ENCODE data around the gene WDR47. TPM values are rescaled to one million over a fixed set of nuclear protein-coding genes. Genes with fewer than 3 reads are reported as not detected.
"Not testable (repeated sequence)": the region's sequence is repeated elsewhere in the genome, so short reads cannot be mapped to it uniquely, and the experiment has no call there.

Gene WDR47
- total RNA-seq, 1 experiment from 2014 or later = 3.6 TPM

DNA sequence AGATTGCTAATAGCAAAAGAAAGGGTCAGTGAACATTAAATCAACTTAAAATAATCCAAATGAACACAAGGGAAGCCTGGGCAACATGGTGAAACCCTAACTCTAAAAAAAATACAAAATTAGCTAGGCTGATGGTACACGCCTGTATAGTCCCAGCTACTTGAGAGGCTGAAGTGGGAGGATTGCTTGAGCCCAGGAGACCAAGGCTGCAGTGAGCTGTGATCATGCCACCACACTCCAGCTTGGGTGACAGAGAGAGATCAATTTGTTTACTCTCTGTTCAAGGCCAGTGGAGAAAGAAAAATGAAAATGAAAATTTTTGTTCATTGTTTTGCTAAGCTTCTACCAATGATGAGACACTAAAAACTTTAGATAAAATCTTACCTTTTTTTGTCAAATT lies 24.8 kb downstream of the WDR47 start:
- H3K4me1 ChIP-seq = no peaks in the 10 kb centered on the region
- TF ChIP-seq, protein P1, sequence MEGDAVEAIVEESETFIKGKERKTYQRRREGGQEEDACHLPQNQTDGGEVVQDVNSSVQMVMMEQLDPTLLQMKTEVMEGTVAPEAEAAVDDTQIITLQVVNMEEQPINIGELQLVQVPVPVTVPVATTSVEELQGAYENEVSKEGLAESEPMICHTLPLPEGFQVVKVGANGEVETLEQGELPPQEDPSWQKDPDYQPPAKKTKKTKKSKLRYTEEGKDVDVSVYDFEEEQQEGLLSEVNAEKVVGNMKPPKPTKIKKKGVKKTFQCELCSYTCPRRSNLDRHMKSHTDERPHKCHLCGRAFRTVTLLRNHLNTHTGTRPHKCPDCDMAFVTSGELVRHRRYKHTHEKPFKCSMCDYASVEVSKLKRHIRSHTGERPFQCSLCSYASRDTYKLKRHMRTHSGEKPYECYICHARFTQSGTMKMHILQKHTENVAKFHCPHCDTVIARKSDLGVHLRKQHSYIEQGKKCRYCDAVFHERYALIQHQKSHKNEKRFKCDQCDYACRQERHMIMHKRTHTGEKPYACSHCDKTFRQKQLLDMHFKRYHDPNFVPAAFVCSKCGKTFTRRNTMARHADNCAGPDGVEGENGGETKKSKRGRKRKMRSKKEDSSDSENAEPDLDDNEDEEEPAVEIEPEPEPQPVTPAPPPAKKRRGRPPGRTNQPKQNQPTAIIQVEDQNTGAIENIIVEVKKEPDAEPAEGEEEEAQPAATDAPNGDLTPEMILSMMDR (IDR thresholded peaks at IDR 0.05; ENCODE audit: insufficient read depth in 1 of 2, low read depth in 1 of 2, low read length in 1 of 2, severe bottlenecking in 1 of 2, unreplicated experiment in 1 of 2) = no peak
- intact Hi-C loops (cut with micrococcal nuclease; ENCODE audit: unreplicated experiment) = no loop called here
- H3K4me3 ChIP-seq (ENCODE audit: low read depth, low read length) = no peak overlapping the region
- CTCF ChIA-PET = no interaction called here
- no peak overlapping the region for H3K4me3 Mint-ChIP-seq (ENCODE audit: unreplicated experiment)
- BruUV-seq (replicated peaks) = no TSS peak
- H3K27me3 ChIP-seq (replicated peaks; ENCODE audit: control insufficient read depth, insufficient read depth, low read length) = no peaks in the 10 kb centered on the region
- POLR2A ChIA-PET = no interaction called here
- no peaks in the 10 kb centered on the region for H3K9me3 ChIP-seq
- H3K36me3 ChIP-seq (ENCODE audit: control insufficient read depth, insufficient read depth, low read length) = no peaks in the 10 kb centered on the region
- no peaks in the 10 kb centered on the region for H3K9me3 Mint-ChIP-seq (ENCODE audit: unreplicated experiment)
- no peaks in the 10 kb centered on the region for H3K27me3 Mint-ChIP-seq (ENCODE audit: insufficient read depth, unreplicated experiment)
- H3K36me3 Mint-ChIP-seq (ENCODE audit: insufficient read depth, unreplicated experiment) = no peaks in the 10 kb centered on the region
- no peak for DNase-seq
- no peak overlapping the region for H3K27ac Mint-ChIP-seq (ENCODE audit: unreplicated experiment)
- H3K4me1 Mint-ChIP-seq (ENCODE audit: low read depth, unreplicated experiment) = no peaks in the 10 kb centered on the region

DNA sequence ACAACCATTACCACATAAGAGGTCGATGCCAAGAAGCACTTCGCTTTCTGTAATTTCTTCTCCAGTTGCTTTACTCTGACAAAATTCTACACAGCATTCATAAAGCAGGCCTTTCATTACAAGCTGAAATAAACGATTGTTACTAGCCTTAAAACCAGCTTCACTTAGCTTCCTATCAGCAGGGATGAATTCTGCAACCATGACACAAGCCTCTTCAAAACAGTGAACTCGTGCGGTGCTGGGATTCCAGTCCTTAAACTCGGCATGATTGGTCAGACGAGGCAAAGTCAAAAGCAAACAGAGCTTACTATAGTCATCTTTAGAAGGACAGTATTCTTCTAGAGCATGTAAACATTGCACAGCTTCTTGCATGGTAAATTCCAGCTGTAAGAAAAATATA lies 30.6 kb downstream of the WDR47 start:
- TF ChIP-seq, protein P1 (IDR thresholded peaks at IDR 0.05; ENCODE audit: insufficient read depth in 1 of 2, low read depth in 1 of 2, low read length in 1 of 2, severe bottlenecking in 1 of 2, unreplicated experiment in 1 of 2) = no peak
- H3K27ac Mint-ChIP-seq (ENCODE audit: unreplicated experiment) = no peak overlapping the region

DNA sequence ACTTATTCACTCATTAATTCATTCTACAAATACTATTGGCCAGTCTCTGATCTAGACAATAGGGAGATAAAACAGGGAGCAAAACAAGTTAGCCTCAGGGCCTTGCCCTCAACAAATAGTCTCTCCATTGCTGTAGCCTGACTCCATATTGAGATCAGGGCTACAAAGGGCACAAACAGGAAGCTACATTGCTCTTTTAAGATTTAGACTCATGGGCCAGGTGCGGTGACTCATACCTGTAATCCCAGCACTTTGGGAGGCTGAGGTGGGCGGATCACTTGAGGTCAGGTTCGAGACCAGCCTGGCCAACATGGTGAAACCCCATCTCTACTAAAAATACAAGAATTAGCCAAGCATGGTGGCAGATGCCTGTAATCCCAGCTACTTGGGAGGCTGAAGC lies 45.3 kb downstream of the WDR47 start:
- CTCF ChIA-PET; H3K4me3 Mint-ChIP-seq (ENCODE audit: unreplicated experiment); BruUV-seq (replicated peaks); DNase-seq; intact Hi-C loops (cut with micrococcal nuclease; ENCODE audit: unreplicated experiment); H3K9me3 ChIP-seq; H3K36me3 ChIP-seq (ENCODE audit: control insufficient read depth, insufficient read depth, low read length); H3K27ac Mint-ChIP-seq (ENCODE audit: unreplicated experiment); H3K27me3 Mint-ChIP-seq (ENCODE audit: insufficient read depth, unreplicated experiment); H3K4me1 ChIP-seq; H3K27me3 ChIP-seq (replicated peaks; ENCODE audit: control insufficient read depth, insufficient read depth, low read length); H3K4me1 Mint-ChIP-seq (ENCODE audit: low read depth, unreplicated experiment); H3K4me3 ChIP-seq (ENCODE audit: low read depth, low read length): not testable (repeated sequence)
- Mint-ChIP-seq H3K9me3 (ENCODE audit: unreplicated experiment) (peaks cover 18% of the 10 kb centered on the region), H3K36me3 (ENCODE audit: insufficient read depth, unreplicated experiment) (peaks cover 13% of the 10 kb centered on the region)
- POLR2A ChIA-PET = interaction anchor here (0.7 kb wide), 1 partner anchor 22 kb away, joined by 4 read pairs; no protein-coding TSS in a partner anchor

More for the DNA sequence above, 30.6 kb downstream of the WDR47 start:
- no peak overlapping the region for H3K4me3 ChIP-seq (ENCODE audit: low read depth, low read length)
- Mint-ChIP-seq H3K4me3 (ENCODE audit: unreplicated experiment) (no peak overlapping the region), H3K27me3 (ENCODE audit: insufficient read depth, unreplicated experiment) (no peaks in the 10 kb centered on the region), H3K36me3 (ENCODE audit: insufficient read depth, unreplicated experiment) (no peaks in the 10 kb centered on the region), H3K4me1 (ENCODE audit: low read depth, unreplicated experiment) (no peaks in the 10 kb centered on the region), H3K9me3 (ENCODE audit: unreplicated experiment) (no peaks in the 10 kb centered on the region)
- ChIA-PET CTCF (no interaction called here), POLR2A (no interaction called here)
- DNase-seq = peak in 1 of 2 experiments; percentile 1
- intact Hi-C loops (cut with micrococcal nuclease; ENCODE audit: unreplicated experiment) = no loop called here
- H3K36me3 ChIP-seq (ENCODE audit: control insufficient read depth, insufficient read depth, low read length) = no peaks in the 10 kb centered on the region
- no peaks in the 10 kb centered on the region for H3K4me1 ChIP-seq
- H3K27me3 ChIP-seq (replicated peaks; ENCODE audit: control insufficient read depth, insufficient read depth, low read length) = no peaks in the 10 kb centered on the region
- H3K9me3 ChIP-seq = no peaks in the 10 kb centered on the region
- BruUV-seq (replicated peaks) = no TSS peak

DNA sequence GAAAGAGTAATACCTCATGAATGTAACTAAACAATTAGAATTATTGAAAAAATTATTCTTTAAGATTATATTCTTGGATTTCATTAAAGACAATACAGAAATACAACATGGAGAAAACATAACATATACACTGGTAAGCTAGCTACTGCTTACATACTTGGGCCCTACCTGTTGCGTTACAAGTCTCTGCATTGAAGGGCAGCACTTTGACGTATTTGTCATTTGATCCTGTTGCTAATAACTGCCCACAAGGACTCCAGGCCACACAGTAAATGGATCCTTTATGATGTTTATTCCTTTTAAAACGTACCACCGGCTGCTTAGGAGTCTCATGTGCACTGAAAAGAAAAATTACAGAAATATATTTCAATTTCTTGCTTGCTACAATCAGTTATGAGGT lies 58.8 kb downstream of the WDR47 start:
- H3K27me3 ChIP-seq (replicated peaks; ENCODE audit: control insufficient read depth, insufficient read depth, low read length) = no peaks in the 10 kb centered on the region
- Mint-ChIP-seq H3K36me3 (ENCODE audit: insufficient read depth, unreplicated experiment) (peaks cover 5% of the 10 kb centered on the region), H3K4me1 (ENCODE audit: low read depth, unreplicated experiment) (no peaks in the 10 kb centered on the region), H3K4me3 (ENCODE audit: unreplicated experiment) (no peak overlapping the region), H3K27ac (ENCODE audit: unreplicated experiment) (no peak overlapping the region), H3K27me3 (ENCODE audit: insufficient read depth, unreplicated experiment) (no peaks in the 10 kb centered on the region), H3K9me3 (ENCODE audit: unreplicated experiment) (no peaks in the 10 kb centered on the region)
- H3K4me1 ChIP-seq = no peaks in the 10 kb centered on the region
- no peaks in the 10 kb centered on the region for H3K9me3 ChIP-seq
- no peak overlapping the region for H3K4me3 ChIP-seq (ENCODE audit: low read depth, low read length)
- DNase-seq = no peak
- TF ChIP-seq, protein P1 (IDR thresholded peaks at IDR 0.05; ENCODE audit: insufficient read depth in 1 of 2, low read depth in 1 of 2, low read length in 1 of 2, severe bottlenecking in 1 of 2, unreplicated experiment in 1 of 2) = no peak
- no TSS peak for BruUV-seq (replicated peaks)
- H3K36me3 ChIP-seq (ENCODE audit: control insufficient read depth, insufficient read depth, low read length) = no peaks in the 10 kb centered on the region
- intact Hi-C loops (cut with micrococcal nuclease; ENCODE audit: unreplicated experiment) = no loop called here
- ChIA-PET CTCF (no interaction called here), POLR2A (no interaction called here)
